Measurements from ENCODE around the gene PDZK1. TPM values are rescaled to one million over a fixed set of nuclear protein-coding genes. Genes with fewer than 3 reads are reported as not detected.

PDZK1 gene
- total and polyA plus RNA-seq, 7 donors, result 0.15 to 1.6 (median 0.44) TPM; not detected in 3

DNA sequence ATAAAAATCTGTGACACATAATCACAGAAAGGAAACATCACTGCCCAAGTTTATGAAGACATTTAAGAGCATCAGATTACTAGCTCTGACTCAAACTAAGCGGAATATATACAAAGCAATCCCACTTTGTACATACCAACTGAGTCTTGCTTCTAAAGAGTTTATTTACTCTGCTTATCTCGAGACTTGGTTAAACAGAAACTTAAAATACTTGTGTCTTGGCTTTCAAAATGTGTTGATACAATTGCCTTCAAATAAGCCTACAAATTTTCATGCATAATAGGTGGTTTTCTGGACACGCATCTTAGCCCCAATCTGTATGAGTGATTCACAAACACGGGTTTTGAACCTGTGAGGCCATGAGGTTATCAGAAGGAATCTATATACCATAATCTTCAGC, 33.1 kb upstream of the PDZK1 start:
- no peak for DNase-seq
- H3K9me3 ChIP-seq, result no peaks in the 10 kb centered on the region
- WGBS, 3 donors, result 89 to 96% (median 92%) methylated on average over 4 of the region's 4 CpGs
- TF ChIP-seq, protein P1, sequence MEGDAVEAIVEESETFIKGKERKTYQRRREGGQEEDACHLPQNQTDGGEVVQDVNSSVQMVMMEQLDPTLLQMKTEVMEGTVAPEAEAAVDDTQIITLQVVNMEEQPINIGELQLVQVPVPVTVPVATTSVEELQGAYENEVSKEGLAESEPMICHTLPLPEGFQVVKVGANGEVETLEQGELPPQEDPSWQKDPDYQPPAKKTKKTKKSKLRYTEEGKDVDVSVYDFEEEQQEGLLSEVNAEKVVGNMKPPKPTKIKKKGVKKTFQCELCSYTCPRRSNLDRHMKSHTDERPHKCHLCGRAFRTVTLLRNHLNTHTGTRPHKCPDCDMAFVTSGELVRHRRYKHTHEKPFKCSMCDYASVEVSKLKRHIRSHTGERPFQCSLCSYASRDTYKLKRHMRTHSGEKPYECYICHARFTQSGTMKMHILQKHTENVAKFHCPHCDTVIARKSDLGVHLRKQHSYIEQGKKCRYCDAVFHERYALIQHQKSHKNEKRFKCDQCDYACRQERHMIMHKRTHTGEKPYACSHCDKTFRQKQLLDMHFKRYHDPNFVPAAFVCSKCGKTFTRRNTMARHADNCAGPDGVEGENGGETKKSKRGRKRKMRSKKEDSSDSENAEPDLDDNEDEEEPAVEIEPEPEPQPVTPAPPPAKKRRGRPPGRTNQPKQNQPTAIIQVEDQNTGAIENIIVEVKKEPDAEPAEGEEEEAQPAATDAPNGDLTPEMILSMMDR (IDR thresholded peaks at IDR 0.05), result no peak
- intact Hi-C loops (cut with DNase I), result no loop called here
- no peak overlapping the region for H3K27ac ChIP-seq
- no peaks in the 10 kb centered on the region for H3K4me1 ChIP-seq
- H3K36me3 ChIP-seq (ENCODE audit: insufficient read depth in 1 of 2, low read depth in 1 of 2), result peaks cover 0 to 53% of the 10 kb centered on the region in 2 donors
- no peak overlapping the region for H3K4me3 ChIP-seq
- no peaks in the 10 kb centered on the region for H3K27me3 ChIP-seq (ENCODE audit: insufficient read depth in 3 of 3, low read length in 2 of 3)
- peak in 1 of 4 donors; percentile 40 for ATAC-seq

DNA sequence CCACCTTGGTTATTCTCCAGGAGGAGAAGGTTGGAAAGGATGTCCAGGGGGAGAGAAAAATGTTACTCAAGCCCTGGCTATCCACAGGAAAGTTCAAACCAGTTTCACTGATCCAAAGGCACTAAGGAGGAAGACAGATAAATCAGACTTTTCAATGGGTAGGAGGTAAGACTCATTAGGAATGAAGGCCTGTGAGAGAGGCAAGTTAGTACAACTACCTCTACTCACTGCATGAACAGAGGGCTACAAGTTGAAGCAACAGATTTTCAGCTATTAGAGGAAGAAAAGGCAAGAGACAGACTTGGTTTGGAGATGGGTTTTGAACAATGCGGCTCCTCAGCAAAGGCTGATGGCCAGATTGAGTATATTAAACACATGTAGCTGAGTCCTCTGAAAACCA, 29.0 kb upstream of the PDZK1 start:
- Histone ChIP-seq H3K9me3 (no peaks in the 10 kb centered on the region), H3K36me3 (ENCODE audit: insufficient read depth in 1 of 2, low read depth in 1 of 2) (peaks cover 0 to 12% of the 10 kb centered on the region in 2 donors), H3K4me1 (no peaks in the 10 kb centered on the region), H3K27ac (no peak overlapping the region), H3K4me3 (no peak overlapping the region), H3K27me3 (ENCODE audit: insufficient read depth in 3 of 3, low read length in 2 of 3) (no peaks in the 10 kb centered on the region)
- TF ChIP-seq, protein P1 (IDR thresholded peaks at IDR 0.05), result no peak
- 92 to 100% (median 100%) methylated on average over 1 of the region's 1 CpG for WGBS, 3 donors
- no peak for DNase-seq
- intact Hi-C loops (cut with DNase I), result no loop called here
- ATAC-seq, result no peak

DNA sequence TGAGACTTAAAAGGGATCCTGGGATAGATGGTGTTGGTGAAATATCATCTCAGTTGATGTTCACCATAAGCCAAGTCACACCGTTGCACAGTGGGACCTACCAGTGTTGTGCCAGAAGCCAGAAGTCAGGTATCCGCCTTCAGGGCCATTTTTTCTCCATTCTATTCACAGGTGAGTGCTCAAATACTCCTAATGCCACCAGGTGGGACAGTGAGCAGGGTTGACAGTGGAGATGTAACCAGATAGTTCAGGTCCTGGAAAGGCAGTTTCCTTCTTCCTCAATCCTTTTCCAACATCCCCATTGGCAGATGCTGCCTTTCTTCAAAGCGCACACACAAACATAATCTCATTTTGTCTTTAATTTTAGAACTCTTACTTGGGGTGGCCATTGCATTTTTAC, 23.7 kb upstream of the PDZK1 start:
- Histone ChIP-seq H3K9me3 (no peaks in the 10 kb centered on the region), H3K27me3 (ENCODE audit: insufficient read depth in 3 of 3, low read length in 2 of 3) (peaks cover 0 to 3% (median 0%) of the 10 kb centered on the region in 3 donors), H3K4me1 (no peaks in the 10 kb centered on the region), H3K4me3 (no peak overlapping the region), H3K27ac (no peak overlapping the region), H3K36me3 (ENCODE audit: insufficient read depth in 1 of 2, low read depth in 1 of 2) (no peaks in the 10 kb centered on the region)
- ATAC-seq (no peak), DNase-seq (no peak)
- TF ChIP-seq, protein P1 (IDR thresholded peaks at IDR 0.05), result no peak
- 93 to 95% (median 94%) methylated on average over 3 of the region's 3 CpGs for WGBS, 3 donors
- intact Hi-C loops (cut with DNase I), result no loop called here

DNA sequence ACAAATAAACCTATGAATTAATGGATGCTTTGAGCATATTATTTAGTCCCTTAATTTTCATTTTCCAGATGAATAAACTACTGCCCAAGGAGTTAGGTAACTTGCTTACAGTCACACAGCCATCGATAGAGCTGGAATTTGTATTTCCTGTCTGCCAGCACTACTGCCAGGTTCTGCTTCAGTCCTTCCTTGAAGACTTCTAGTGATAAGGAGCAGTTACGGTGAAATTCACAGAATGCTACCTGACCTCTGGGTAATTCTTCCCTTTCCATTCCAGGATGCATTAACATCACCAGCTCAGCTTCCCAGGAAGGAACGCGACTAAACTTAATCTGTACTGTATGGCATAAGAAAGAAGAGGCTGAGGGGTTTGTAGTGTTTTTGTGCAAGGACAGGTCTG, 23.3 kb upstream of the PDZK1 start:
- intact Hi-C loops (cut with DNase I), result no loop called here
- Histone ChIP-seq H3K36me3 (ENCODE audit: insufficient read depth in 1 of 2, low read depth in 1 of 2) (no peaks in the 10 kb centered on the region), H3K4me1 (no peaks in the 10 kb centered on the region), H3K4me3 (no peak overlapping the region), H3K27ac (no peak overlapping the region), H3K27me3 (ENCODE audit: insufficient read depth in 3 of 3, low read length in 2 of 3) (peaks cover 0 to 3% (median 0%) of the 10 kb centered on the region in 3 donors), H3K9me3 (no peaks in the 10 kb centered on the region)
- TF ChIP-seq, protein P1 (IDR thresholded peaks at IDR 0.05), result no peak
- 89 to 91% (median 91%) methylated on average over 4 of the region's 4 CpGs for WGBS, 3 donors
- DNase-seq, result no peak
- ATAC-seq, result no peak

Data from psoas muscle (tissue), 8 donors.